GM12874 (cell line): ENCODE data around the gene MDM1.

Experiments used
- TF ChIP-seq, protein P1 (sequence below): IDR thresholded peaks from 2 replicates; pipeline ENCODE4 v1.5.1; 2011; ENCODE audit warnings: low read depth, mild to moderate bottlenecking, control low read depth, low read length, moderate library complexity; ENCODE audit not compliant: insufficient read depth

MDM1 gene

DNA sequence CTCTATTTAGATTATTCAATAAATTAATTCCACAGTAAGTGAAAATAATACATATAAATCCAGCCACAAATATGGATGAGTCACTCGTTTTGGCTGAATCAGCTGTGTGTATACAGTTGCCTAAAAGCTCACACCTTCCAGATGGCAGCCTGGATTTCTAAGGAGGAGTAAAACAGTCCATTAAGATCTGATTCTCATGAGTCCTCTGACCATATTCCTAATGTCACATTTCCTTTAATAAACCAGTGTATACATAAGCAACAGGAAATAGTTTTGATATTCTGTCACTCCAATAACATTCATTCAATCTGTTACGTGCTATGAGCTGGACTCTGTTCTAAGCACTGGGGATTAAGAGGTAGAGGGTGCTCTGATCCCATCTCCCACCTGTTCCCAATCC is 21.8 kb downstream of the MDM1 start:
- TF ChIP-seq, protein P1, sequence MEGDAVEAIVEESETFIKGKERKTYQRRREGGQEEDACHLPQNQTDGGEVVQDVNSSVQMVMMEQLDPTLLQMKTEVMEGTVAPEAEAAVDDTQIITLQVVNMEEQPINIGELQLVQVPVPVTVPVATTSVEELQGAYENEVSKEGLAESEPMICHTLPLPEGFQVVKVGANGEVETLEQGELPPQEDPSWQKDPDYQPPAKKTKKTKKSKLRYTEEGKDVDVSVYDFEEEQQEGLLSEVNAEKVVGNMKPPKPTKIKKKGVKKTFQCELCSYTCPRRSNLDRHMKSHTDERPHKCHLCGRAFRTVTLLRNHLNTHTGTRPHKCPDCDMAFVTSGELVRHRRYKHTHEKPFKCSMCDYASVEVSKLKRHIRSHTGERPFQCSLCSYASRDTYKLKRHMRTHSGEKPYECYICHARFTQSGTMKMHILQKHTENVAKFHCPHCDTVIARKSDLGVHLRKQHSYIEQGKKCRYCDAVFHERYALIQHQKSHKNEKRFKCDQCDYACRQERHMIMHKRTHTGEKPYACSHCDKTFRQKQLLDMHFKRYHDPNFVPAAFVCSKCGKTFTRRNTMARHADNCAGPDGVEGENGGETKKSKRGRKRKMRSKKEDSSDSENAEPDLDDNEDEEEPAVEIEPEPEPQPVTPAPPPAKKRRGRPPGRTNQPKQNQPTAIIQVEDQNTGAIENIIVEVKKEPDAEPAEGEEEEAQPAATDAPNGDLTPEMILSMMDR, result no peak

DNA sequence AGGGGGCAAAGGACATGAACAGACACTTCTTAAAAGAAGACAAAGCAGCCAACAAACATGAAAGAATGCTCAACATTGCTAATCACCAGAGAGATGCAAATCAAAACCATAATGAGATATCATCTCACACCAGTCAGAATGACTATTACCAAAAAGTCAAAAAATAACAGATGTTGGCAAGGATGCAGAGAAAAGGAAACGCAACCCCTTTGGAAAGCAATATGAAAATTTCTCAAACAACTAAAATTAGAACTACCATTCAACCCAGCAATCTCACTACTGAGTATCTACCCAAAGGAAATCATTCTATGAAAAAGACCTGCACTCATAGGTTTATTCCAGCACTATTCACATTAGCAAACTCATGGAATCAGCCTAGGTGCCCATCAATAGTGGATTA is 25.6 kb downstream of the MDM1 start:
- TF ChIP-seq, protein P1, result no peak

DNA sequence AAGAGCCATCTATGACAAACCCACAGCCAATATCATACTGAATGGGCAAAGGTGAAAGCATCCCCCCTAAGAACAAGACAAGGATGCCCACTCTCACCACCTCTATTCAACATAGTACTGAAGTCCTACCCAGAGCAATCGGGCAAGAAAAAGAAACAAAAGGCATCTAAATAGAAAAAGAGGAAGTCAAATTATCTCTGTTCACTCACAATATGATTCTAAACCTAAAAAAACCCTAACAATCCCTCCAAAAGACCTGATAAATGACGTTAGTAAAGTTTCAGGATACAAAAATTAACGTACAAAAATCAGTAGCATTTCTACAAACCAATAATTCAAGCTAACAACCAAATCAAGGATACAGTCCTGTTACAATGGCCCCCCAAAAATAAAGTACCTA is 26.9 kb downstream of the MDM1 start:
- TF ChIP-seq, protein P1, result no peak

- TF ChIP-seq, protein P1, result no peak
Measured at GRCh38 chr12:68304626-68305025, 27.5 kb downstream of the MDM1 start.

- TF ChIP-seq, protein P1, result no peak
Measured at GRCh38 chr12:68303850-68304249, 28.3 kb downstream of the MDM1 start.

DNA sequence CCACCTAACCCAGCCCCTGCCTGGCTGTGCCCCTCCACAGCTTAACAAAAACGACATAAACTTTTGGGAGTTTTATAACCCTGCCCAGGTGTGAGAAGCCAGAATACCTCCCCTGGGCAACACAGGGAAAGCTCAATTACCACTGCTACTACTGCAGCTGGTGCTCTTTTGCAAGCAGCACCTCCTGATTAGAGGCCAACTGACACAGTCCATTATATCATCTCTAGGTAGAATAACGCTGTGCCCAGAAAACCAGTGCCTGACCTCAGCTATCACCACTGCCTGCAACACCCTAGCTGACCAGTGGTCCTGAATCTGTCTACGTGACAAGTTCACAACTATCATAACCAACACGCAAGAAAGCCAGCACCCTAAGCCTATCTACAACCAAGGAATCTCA is 34.2 kb downstream of the MDM1 start:
- TF ChIP-seq, protein P1, result no peak

GRCh38 chr12:68294251-68294650 is 37.9 kb downstream of the MDM1 start:
- TF ChIP-seq, protein P1, result no peak

GRCh38 chr12:68293347-68293746 is 38.8 kb downstream of the MDM1 start:
- TF ChIP-seq, protein P1, result no peak
